Adrenal gland (tissue), 12 donors: Measurements from ENCODE around the gene CHN2. TPM values are rescaled to one million over a fixed set of nuclear protein-coding genes. Genes with fewer than 3 reads are reported as not detected.

Experiments used
- DNase-seq, 7 donors: peaks; one replicate each; pipeline ENCODE4 v3.0.0-alpha.2; 2019 to 2020
- H3K27ac ChIP-seq, 5 donors: fragments of 200-600 bp; sonication (generic) in 4 of 5; 1 replicate in 3 of 5; 2 replicates in 2 of 5; pipeline versions ENCODE4 v1.5.1 to v1.8.0; 2016 to 2020; ENCODE audit warnings: mild to moderate bottlenecking in 1 of 5
- H3K27me3 ChIP-seq: fragments of 200-600 bp; 2 replicates; pipeline ENCODE4 v1.8.0; 2021
- H3K36me3 ChIP-seq, 2 donors: fragments of 200-600 bp; replicated peaks in 1 of 2; 1 replicate in 1 of 2; 2 replicates in 1 of 2; pipeline versions ENCODE4 v1.5.1 to v1.8.0; 2018 to 2022
- H3K4me1 ChIP-seq, 2 donors: fragments of 200-600 bp; replicated peaks in 1 of 2; 1 replicate in 1 of 2; 2 replicates in 1 of 2; pipeline versions ENCODE4 v1.5.1 to v1.8.0; 2018 to 2021
- H3K4me3 ChIP-seq, 4 donors: fragments of 200-600 bp; sonication (generic) in 3 of 4; one replicate each; pipeline ENCODE4 v1.5.1; 2016 to 2018
- H3K9me3 ChIP-seq, 3 donors: fragments of 200-600 bp; sonication (generic) in 1 of 3; replicated peaks in 1 of 3; 1 replicate in 2 of 3; 2 replicates in 1 of 3; pipeline versions ENCODE4 v1.5.1 to v1.8.0; 2016 to 2021
- POLR2A ChIP-seq, 2 donors: fragments of 450-650 bp; IDR thresholded peaks; one replicate each; pipeline ENCODE4 v1.6.1; 2017; ENCODE audit warnings: antibody characterized with exemption in 2 of 2, mild to moderate bottlenecking in 2 of 2, moderate library complexity in 1 of 2
- WGBS, 4 donors: extraction: QIAGEN DNeasy Blood & Tissue Kit in 2 of 4; methylation state at CpG; one replicate each; pipeline versions ENCODE4 v1.1.5 to v1.1.7; 2013 to 2017; 5-methylcytosine and 5-hydroxymethylcytosine counted together
- intact Hi-C, 2 donors: fragments of 100-400 bp; cut with DNase I; formaldehyde crosslinking; loops; one replicate each; pipeline versions ENCODE4 v1.14.1 to v1.15.0; 2022 to 2023
- polyA plus RNA-seq, 3 donors: library from polyadenylated mRNA; stranded (reverse); fragments of 200-250 nt in 2 of 3; fragments of 350-450 nt in 1 of 3; fragmentation: Illumina TruSeq in 1 of 3; extraction: RNeasy Lipid Tissue Mini Kit (QIAGEN cat#74804) in 1 of 3; gene quantifications; one replicate each; pipeline ENCODE4 v1.2.3, GENCODE V29; 2013 to 2014
- total RNA-seq, 9 donors: library from RNA; depleted of rRNA in 4 of 9; stranded (reverse); fragments of >200 nt in 4 of 9; fragments of 120-200 nt in 1 of 9; fragmentation: NEBNext Ultra II Directional in 1 of 9; extraction: Animal tissue kit (Norgen Biotek cat#: 25700) in 1 of 9; gene quantifications; one replicate each; pipeline versions ENCODE4 v1.1.0 to v1.2.4, GENCODE V29; 2013 to 2023
- TF ChIP-seq, protein P1 (sequence below), 6 experiments: fragments of 450-650 bp in 4 of 6; fragments of 200-600 bp in 2 of 6; sonication (generic) in 1 of 6; IDR thresholded peaks; 1 replicate in 5 of 6; 2 replicates in 1 of 6; pipeline versions ENCODE4 v1.5.1 to v1.8.0; 2016 to 2021; ENCODE audit warnings: antibody characterized with exemption in 6 of 6, mild to moderate bottlenecking in 2 of 6, moderate library complexity in 1 of 6
- donor health status: healthy with polysubstance abuse.
- donor health status: Bipolar disorder and iron deficiency.
- donor health status: DM: yes; HTN: yes; CAD: no.
- donor health status: DM: no; HTN: no; CAD: no.
- donor health status: DM: no; HTN: no; CAD: no.
- donor health status: DM: yes; HTN: yes; CAD: no.

Gene CHN2
- total and polyA plus RNA-seq, 12 donors: 2.7 to 35.4 (median 11.5) TPM

DNA sequence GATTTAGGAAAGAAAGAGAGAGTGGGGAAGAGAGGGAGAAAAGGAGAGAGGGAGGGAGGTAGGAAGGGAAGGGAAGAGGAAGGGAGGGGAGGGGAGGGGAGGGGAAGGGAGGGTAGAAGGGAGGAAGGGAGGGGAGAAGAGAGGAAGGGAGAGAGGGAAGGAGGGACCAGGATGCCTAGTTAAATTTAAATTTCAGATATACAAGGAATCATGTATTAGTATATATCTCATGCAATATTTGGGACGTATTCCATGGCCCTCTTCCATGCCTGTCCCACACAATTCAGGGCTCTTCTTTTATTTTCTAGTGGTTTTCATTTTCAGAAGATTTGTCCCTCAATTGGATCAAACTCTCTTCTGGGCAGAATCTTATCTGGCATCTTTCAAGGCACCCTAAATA is 196.7 kb downstream of the CHN2 start:
- Histone ChIP-seq H3K36me3 (no peaks in the 10 kb centered on the region), H3K9me3 (no peaks in the 10 kb centered on the region)
- intact Hi-C loops: no loop called here

DNA sequence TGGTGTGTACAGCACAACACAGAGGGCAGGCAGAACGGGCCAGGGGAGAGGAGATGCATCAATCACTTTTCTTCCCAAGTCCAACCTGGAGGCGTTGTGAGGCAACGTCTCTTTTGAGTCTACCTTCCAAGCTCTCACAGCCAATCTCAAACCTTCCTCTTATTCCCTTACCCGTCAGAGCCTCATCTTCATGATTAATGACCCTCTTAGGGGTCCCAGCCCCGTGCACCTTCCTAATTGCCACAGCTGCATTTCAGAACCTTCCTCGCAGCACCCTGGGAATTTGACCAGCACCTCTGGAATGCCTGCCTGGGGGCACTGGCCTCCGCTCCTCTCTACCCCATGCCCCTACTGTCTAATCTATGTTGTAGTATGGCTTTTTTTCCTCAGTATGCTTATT is 199.7 kb downstream of the CHN2 start:
- Histone ChIP-seq H3K4me3 (no peak overlapping the region), H3K9me3 (no peaks in the 10 kb centered on the region), H3K4me1 (no peaks in the 10 kb centered on the region), H3K27ac (no peak overlapping the region), H3K27me3 (no peaks in the 10 kb centered on the region), H3K36me3 (no peaks in the 10 kb centered on the region)
- no peak for DNase-seq
- intact Hi-C loops: no loop called here
- TF ChIP-seq, protein P1, sequence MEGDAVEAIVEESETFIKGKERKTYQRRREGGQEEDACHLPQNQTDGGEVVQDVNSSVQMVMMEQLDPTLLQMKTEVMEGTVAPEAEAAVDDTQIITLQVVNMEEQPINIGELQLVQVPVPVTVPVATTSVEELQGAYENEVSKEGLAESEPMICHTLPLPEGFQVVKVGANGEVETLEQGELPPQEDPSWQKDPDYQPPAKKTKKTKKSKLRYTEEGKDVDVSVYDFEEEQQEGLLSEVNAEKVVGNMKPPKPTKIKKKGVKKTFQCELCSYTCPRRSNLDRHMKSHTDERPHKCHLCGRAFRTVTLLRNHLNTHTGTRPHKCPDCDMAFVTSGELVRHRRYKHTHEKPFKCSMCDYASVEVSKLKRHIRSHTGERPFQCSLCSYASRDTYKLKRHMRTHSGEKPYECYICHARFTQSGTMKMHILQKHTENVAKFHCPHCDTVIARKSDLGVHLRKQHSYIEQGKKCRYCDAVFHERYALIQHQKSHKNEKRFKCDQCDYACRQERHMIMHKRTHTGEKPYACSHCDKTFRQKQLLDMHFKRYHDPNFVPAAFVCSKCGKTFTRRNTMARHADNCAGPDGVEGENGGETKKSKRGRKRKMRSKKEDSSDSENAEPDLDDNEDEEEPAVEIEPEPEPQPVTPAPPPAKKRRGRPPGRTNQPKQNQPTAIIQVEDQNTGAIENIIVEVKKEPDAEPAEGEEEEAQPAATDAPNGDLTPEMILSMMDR (IDR thresholded peaks at IDR 0.05): no peak
- no peak for TF ChIP-seq POLR2A (IDR thresholded peaks at IDR 0.05)
- 70 to 82% (median 77%) methylated on average over 7 of the region's 7 CpGs for WGBS, 4 donors

More for the DNA sequence above, 196.7 kb downstream of the CHN2 start:
- TF ChIP-seq POLR2A (IDR thresholded peaks at IDR 0.05): no peak
- TF ChIP-seq, protein P1 (IDR thresholded peaks at IDR 0.05): no peak
- WGBS, 4 donors: 65 to 89% (median 75%) methylated on average over 1 of the region's 1 CpG
- no peak for DNase-seq
- Histone ChIP-seq H3K27me3 (no peaks in the 10 kb centered on the region), H3K4me3 (no peak overlapping the region), H3K27ac (no peak overlapping the region), H3K4me1 (no peaks in the 10 kb centered on the region)

DNA sequence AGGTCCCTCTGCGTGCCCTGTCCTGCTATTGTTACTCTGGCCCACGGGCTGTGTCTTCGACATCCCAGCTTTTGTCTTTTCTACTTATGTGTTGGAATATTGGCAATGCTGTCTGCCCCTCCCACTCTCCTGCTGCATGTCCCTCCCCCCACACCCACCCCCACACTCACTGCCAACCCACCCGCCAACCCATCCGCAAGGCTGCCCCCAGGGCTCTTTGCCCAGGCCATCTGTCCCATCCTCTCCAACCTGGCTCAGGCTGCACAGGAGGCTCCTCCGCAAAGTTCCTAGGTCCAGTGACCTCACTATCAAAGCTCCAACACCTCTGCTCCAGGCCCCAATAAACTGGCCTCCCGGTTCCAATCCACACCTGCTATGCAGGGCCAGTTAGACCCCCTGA is 202.0 kb downstream of the CHN2 start:
- Histone ChIP-seq H3K27me3 (no peaks in the 10 kb centered on the region), H3K9me3 (no peaks in the 10 kb centered on the region), H3K27ac (no peak overlapping the region), H3K4me1 (no peaks in the 10 kb centered on the region), H3K4me3 (no peak overlapping the region), H3K36me3 (no peaks in the 10 kb centered on the region)
- TF ChIP-seq, protein P1 (IDR thresholded peaks at IDR 0.05): no peak
- TF ChIP-seq POLR2A (IDR thresholded peaks at IDR 0.05): no peak
- DNase-seq: no peak
- intact Hi-C loops: no loop called here
- 91 to 97% (median 95%) methylated on average over 6 to 7 of the region's 7 CpGs for WGBS, 4 donors

DNA sequence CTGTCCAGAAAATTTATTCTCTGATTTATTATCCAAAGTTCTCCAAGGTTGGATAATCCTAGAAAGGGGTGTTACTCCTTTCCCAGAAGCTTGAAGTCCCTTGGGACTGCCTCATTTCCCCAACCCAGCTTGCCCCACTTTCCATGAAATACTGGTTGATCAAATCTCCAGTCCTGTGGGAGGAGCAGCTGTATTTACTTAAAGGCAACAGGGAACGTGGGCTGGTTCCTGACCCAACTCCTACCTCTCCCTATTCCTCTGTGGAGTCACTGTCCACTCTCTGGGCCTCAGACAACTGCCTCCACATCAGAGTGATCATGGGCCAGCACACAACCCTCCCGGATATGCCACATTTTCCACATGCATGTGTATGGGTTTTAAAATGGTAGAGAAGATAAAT is 202.8 kb downstream of the CHN2 start:
- TF ChIP-seq, protein P1 (IDR thresholded peaks at IDR 0.05): no peak
- no peak for TF ChIP-seq POLR2A (IDR thresholded peaks at IDR 0.05)
- intact Hi-C loops: no loop called here
- Histone ChIP-seq H3K4me3 (no peak overlapping the region), H3K9me3 (no peaks in the 10 kb centered on the region), H3K4me1 (no peaks in the 10 kb centered on the region), H3K27ac (no peak overlapping the region), H3K27me3 (no peaks in the 10 kb centered on the region), H3K36me3 (no peaks in the 10 kb centered on the region)
- no peak for DNase-seq
- 73 to 88% (median 76%) methylated on average over 2 of the region's 2 CpGs for WGBS, 4 donors
